ENCODE results near the gene ARFGAP1.
A peak's percentile ranks its signal among the peaks of the same experiment; 100 is the strongest.

ARFGAP1 gene

DNA sequence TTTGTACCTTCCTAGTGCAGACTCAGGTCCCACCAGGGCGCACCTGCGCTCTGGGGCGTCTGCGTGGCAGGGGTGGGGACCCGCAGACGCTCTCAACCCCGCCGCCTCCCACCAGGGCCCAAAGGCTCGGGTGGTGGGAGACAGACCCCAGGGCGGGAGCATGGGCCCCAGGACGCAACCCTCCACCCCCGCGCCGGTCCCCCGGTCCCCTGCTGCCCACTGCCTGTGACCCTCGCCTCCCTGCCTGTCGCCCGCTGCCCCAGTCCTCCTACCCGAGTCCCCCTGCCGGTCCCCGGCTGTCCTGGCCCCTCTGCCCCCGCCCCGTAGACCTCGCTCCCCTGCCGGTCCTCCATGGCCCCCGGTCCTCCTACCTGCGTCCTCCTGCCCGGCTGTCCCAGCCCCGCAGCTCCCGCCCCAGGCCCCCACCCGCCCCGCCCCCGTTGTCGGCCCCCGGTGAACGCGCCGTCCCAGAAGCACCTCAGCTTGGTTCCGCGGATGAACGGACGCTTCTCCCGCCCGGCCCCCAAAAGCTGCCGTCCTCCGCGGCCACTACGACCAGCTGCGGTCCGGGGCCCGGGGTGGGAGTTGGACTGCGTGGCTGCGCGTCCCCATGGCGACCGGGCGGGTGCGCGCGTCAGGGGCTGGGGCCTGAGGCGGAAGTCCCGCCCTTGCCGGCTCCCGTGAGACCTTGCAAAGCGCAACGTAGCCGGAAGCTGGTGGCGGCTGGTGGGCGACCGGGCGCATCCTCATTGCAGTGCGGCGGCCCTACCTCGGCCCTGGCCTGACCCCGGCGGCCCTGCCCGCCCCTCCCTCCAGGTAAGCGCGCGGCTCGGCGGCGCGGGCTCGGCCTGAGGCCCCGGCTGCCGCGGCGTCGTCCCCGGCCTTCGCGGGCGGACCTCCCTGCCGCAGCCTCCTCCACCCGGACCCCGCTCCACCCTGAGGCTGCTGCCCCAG, at the start of gene ARFGAP1:
Gene ARFGAP1 (plus strand): TSS at position 709 of the 954 bp plus-strand sequence. CDS start 2,768 bp downstream, outside the sequence.
- DNase-seq (ENCODE audit: low read depth in 2 of 2): peak; percentile 80 to 88

- no peak for DNase-seq (ENCODE audit: low read depth in 2 of 2)
Observed at GRCh38 chr20:63223121-63223825, 49.3 kb upstream of the ARFGAP1 start.

GRCh38 chr20:63223826-63224207, 48.8 kb upstream of the ARFGAP1 start:
- no peak for DNase-seq (ENCODE audit: low read depth in 2 of 2)

- DNase-seq (ENCODE audit: low read depth in 2 of 2): no peak
Observed at GRCh38 chr20:63224412-63225081, 48.1 kb upstream of the ARFGAP1 start.

- DNase-seq (ENCODE audit: low read depth in 2 of 2): no peak
Observed at GRCh38 chr20:63225082-63225454, 47.5 kb upstream of the ARFGAP1 start.

- DNase-seq (ENCODE audit: low read depth in 2 of 2): no peak
Observed at GRCh38 chr20:63226042-63226943, 46.3 kb upstream of the ARFGAP1 start.

DNA sequence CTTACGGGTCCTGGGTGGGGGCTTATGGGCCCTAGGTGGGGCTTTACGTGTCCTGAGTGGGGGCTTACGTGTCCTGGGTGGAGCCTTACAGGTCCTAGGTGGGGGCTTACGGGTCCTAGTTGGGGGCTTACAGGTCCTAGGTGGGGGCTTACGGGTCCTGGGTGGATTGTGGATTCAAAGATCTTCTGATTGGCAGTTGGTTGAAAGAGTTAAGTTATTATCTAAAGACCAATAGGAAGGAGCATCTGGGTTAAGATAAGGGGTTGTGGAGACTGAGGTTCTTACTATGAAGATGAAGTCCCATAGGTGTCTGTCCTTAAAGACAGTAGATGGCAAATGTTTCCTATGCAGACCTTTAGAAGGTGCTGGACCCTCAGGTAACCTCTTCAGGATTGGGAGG, 45.4 kb upstream of the ARFGAP1 start:
- DNase-seq (ENCODE audit: low read depth in 2 of 2): no peak

DNA sequence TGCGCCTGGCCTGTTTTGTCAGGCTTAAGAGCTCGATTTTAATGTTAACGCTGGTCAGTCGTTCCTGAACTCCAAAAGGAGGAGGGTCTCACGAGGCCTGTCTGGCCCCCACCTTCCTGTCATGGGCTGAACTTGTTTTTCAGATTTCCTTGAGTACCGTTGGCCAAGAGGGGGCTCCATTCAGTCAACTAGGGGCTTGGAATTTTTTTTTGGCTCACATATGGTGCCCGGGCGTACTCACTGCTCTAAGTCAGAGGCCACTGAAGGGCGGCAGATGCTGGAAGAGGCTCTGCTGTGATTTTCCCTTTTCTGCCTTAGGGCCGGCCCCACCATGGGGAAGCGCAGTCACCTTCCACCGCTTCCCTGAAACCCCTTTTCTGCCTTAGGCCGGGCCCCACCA, 43.8 kb upstream of the ARFGAP1 start:
- DNase-seq (ENCODE audit: low read depth in 2 of 2): no peak

- DNase-seq (ENCODE audit: low read depth in 2 of 2): no peak
Observed at GRCh38 chr20:63230800-63231268, 41.8 kb upstream of the ARFGAP1 start.

- DNase-seq (ENCODE audit: low read depth in 2 of 2): no peak
Observed at GRCh38 chr20:63232235-63233060, 40.2 kb upstream of the ARFGAP1 start.

DNA sequence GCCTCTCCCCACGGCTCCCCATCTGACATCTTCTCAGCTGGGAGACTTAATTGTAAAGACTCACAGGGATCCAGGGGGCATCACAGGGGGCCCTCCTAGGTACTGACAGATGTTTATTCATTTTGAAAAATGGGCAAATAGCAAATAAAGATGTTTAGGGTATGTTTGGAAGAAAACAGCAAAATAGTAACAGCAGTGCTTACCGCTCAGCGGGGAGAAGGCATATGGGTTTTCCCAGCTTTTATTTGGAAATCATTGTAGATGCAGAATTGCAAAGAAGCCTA, 39.6 kb upstream of the ARFGAP1 start:
- no peak for DNase-seq (ENCODE audit: low read depth in 2 of 2)

GRCh38 chr20:63233924-63234323, 38.7 kb upstream of the ARFGAP1 start:
- DNase-seq (ENCODE audit: low read depth in 2 of 2): no peak

- no peak for DNase-seq (ENCODE audit: low read depth in 2 of 2)
Observed at GRCh38 chr20:63234693-63235398, 37.8 kb upstream of the ARFGAP1 start.

GRCh38 chr20:63235399-63235983, 37.1 kb upstream of the ARFGAP1 start, which contains the start of gene BIRC7:
BIRC7 (plus strand) TSS chr20:63235905; CDS start chr20:63236097, 192 bp downstream.
- DNase-seq (ENCODE audit: low read depth in 2 of 2): no peak

GRCh38 chr20:63236116-63236837, 36.3 kb upstream of the ARFGAP1 start:
- DNase-seq (ENCODE audit: low read depth in 2 of 2): no peak

DNA sequence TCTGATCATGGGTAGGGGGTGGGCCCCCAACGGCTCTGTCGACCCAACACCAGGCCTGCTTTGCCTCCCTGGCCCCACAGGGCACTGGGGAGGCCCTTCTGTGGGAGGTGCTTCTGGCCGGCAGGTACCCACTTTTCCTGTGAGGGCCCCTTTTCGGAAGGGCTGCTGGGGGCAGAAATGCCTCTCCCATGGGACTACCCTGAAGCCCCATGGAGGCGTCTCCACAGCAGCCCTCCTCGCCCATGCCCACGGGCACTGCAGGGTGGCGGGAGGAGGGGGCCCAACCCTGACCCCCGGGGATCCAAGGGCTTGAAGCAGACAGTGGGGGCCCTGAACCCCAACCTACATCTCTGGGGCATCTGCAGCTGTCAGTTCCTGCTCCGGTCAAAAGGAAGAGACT, 34.6 kb upstream of the ARFGAP1 start:
- DNase-seq (ENCODE audit: low read depth in 2 of 2): no peak

DNA sequence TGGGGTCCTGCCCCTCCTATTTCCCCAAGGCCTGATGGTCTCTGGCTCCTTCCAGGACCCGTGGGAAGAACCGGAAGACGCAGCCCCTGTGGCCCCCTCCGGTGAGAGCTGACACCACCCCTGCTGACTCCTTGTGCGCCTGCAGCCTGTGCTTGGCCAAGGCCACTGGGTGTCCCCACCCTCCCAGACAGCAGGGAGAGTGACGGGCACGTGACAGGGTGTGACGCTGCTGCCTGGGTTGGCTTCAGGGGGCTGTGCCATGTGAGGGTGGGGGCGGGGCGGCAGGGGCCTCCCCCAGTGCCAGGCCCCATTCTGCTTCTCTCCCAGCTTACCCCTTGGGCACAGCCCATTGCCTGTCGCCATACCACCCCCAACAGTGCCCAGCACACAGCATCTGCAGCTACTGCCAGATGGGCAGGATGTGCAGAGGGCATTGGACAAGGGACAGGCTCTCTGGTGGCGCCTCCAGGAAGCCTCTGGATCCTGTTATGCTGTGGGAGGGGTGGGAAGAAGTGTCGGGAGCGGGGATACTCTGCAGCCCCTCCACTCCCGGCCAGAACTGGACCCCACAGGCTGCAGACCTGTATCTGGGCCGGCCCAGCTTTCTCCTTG, 34.0 kb upstream of the ARFGAP1 start:
- DNase-seq (ENCODE audit: low read depth in 2 of 2): no peak

GRCh38 chr20:63239431-63239830, 33.2 kb upstream of the ARFGAP1 start:
- no peak for DNase-seq (ENCODE audit: low read depth in 2 of 2)

All from activated CD4-positive, alpha-beta T cell treated with anti-CD3 and anti-CD28 coated beads for 24 hours (primary cell).